Suprapubic skin (tissue), 4 donors: ENCODE measurements around the gene GNPTAB.

Experiments used
- POLR2A ChIP-seq, 2 donors: fragments of 450-650 bp; IDR thresholded peaks; one replicate each; pipeline ENCODE4 v1.6.1; 2017; ENCODE audit warnings: antibody characterized with exemption in 2 of 2, mild to moderate bottlenecking in 2 of 2, moderate library complexity in 2 of 2
- POLR2AphosphoS5 ChIP-seq, 3 donors: sonication (generic); formaldehyde crosslinking; IDR thresholded peaks; one replicate each; pipeline ENCODE4 v1.6.1; 2017; ENCODE audit warnings: antibody characterized with exemption in 3 of 3

DNA sequence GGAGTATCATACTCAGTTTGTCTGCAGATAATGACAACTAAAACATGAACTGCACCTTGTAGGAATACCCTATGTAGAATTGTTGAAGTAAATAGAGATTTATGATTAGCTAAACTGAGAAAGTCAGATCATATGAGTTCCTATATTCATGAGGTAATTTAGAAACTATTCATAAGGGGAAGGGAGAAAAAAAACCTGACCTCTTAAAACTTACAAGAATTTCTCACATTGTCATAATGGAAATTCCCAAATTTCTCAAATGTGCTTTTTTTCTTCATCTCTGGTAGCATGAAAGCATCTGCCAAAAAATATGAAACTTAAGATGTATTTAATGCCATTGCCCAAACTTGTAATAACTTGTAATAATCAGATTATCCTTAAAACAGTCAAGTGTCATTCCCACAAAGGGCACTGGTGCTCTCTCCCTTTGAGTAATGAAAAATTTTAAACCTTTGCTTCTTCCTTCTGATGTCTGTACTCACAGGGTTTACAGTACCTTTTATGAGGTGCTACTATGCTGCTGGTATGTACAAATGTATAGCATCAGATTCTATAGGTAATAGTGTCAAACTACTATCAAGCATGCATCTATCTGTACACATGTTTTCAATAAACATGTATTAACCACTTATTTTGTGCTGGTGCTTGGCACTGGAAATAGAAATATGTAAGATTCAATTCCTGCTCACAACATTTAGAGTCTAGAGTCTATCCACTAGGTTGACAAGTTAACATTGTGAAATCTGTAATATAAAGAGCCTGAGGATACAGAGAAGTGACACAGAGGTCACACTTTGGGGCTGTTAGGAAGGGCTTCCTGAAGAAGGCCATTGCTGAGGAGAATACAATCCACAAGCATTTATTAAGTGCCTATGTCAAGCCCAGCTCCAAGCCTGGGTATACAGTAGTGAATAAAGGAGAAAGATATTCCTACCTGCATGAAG lies 29.2 kb upstream of the GNPTAB start:
- TF ChIP-seq POLR2A (IDR thresholded peaks at IDR 0.05) (no peak), POLR2AphosphoS5 (IDR thresholded peaks at IDR 0.05) (no peak)
